ENCODE data around the gene PPP1R7.

PPP1R7 gene

GRCh38 chr2:241129086-241129871, 21.0 kb upstream of the PPP1R7 start (continued):
- TF ChIP-seq, protein P1, sequence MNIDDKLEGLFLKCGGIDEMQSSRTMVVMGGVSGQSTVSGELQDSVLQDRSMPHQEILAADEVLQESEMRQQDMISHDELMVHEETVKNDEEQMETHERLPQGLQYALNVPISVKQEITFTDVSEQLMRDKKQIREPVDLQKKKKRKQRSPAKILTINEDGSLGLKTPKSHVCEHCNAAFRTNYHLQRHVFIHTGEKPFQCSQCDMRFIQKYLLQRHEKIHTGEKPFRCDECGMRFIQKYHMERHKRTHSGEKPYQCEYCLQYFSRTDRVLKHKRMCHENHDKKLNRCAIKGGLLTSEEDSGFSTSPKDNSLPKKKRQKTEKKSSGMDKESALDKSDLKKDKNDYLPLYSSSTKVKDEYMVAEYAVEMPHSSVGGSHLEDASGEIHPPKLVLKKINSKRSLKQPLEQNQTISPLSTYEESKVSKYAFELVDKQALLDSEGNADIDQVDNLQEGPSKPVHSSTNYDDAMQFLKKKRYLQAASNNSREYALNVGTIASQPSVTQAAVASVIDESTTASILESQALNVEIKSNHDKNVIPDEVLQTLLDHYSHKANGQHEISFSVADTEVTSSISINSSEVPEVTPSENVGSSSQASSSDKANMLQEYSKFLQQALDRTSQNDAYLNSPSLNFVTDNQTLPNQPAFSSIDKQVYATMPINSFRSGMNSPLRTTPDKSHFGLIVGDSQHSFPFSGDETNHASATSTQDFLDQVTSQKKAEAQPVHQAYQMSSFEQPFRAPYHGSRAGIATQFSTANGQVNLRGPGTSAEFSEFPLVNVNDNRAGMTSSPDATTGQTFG (tag by site-specific recombination; IDR thresholded peaks at IDR 0.05; ENCODE audit: borderline replicate concordance) = no peak
- TF ChIP-seq ZNF324 (tag by site-specific recombination; IDR thresholded peaks at IDR 0.05) (no peak), ZNF350 (tag by site-specific recombination; IDR thresholded peaks at IDR 0.05) (no peak), ZNF629 (tag by site-specific recombination; IDR thresholded peaks at IDR 0.05) (no peak), ZNF311 (tag by site-specific recombination; IDR thresholded peaks at IDR 0.05; ENCODE audit: borderline replicate concordance) (no peak), ZFP3 (tag by site-specific recombination; IDR thresholded peaks at IDR 0.05; ENCODE audit: low read depth) (no peak), ZNF792 (tag by site-specific recombination; IDR thresholded peaks at IDR 0.05) (no peak), MZF1 (tag by site-specific recombination; IDR thresholded peaks at IDR 0.05; ENCODE audit: borderline replicate concordance) (no peak), ZNF596 (tag by site-specific recombination; IDR thresholded peaks at IDR 0.05) (no peak), GLIS2 (tag by site-specific recombination; IDR thresholded peaks at IDR 0.05) (no peak), ZNF133 (tag by site-specific recombination; IDR thresholded peaks at IDR 0.05) (no peak)
- TF ChIP-seq, protein P2, sequence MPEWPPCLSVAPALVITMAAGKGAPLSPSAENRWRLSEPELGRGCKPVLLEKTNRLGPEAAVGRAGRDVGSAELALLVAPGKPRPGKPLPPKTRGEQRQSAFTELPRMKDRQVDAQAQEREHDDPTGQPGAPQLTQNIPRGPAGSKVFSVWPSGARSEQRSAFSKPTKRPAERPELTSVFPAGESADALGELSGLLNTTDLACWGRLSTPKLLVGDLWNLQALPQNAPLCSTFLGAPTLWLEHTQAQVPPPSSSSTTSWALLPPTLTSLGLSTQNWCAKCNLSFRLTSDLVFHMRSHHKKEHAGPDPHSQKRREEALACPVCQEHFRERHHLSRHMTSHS (tag by site-specific recombination; IDR thresholded peaks at IDR 0.05) = no peak

GRCh38 chr2:241130316-241130715, 20.0 kb upstream of the PPP1R7 start:
- Histone ChIP-seq H3K27ac (ENCODE audit: extremely low read depth, low read depth, low read length) (no peak overlapping the region), H3K4me1 (ENCODE audit: control insufficient read depth, insufficient read depth, low read length) (no peaks in the 10 kb centered on the region), H3K4me3 (ENCODE audit: low read depth, low read length) (no peak overlapping the region), H3K36me3 (ENCODE audit: control insufficient read depth in 2 of 2, insufficient read depth in 1 of 2, low read length in 2 of 2) (peaks cover 0 to 78% of the 10 kb centered on the region in 2 experiments; a peak in 2 of 3 replicates), H3K9me3 (ENCODE audit: control insufficient read depth, insufficient read depth, low read depth, low read length) (no peaks in the 10 kb centered on the region)
- no peak for TF ChIP-seq ZBTB17 (tag by site-specific recombination; IDR thresholded peaks at IDR 0.05)
- no peak for TF ChIP-seq ZNF692 (tag by site-specific recombination; IDR thresholded peaks at IDR 0.05)
- no peak for TF ChIP-seq ZNF785 (tag by site-specific recombination; IDR thresholded peaks at IDR 0.05)
- no peak for TF ChIP-seq SETDB1 (IDR thresholded peaks at IDR 0.05; ENCODE audit: insufficient read length, low read length)
- TF ChIP-seq ZFP69B (tag by site-specific recombination; IDR thresholded peaks at IDR 0.05) = no peak
- no peak for TF ChIP-seq ZIC2 (tag by site-specific recombination; IDR thresholded peaks at IDR 0.05)
- TF ChIP-seq PATZ1 (tag by site-specific recombination; IDR thresholded peaks at IDR 0.05) = no peak
- TF ChIP-seq ZBTB1 (tag by site-specific recombination; IDR thresholded peaks at IDR 0.05) = no peak
- no peak for TF ChIP-seq ZNF707 (tag by site-specific recombination; IDR thresholded peaks at IDR 0.05)
- no peak for TF ChIP-seq INSM2 (tag by site-specific recombination; IDR thresholded peaks at IDR 0.05)
- CTCF ChIA-PET = no interaction called here
- POLR2A ChIA-PET = no interaction called here
